Activated CD8-positive, alpha-beta T cell treated with anti-CD3 and anti-CD28 coated beads, Interleukin-2, amount 10 ng/mL, durations not matched to agents 7 days and 5 days (primary cell): ENCODE measurements around the gene FYB1. TPM values are rescaled to one million over a fixed set of nuclear protein-coding genes. Genes with fewer than 3 reads are reported as not detected.

ENCODE experiments used
- ATAC-seq: fragments of 150-1000 bp; cut with Tn5 transposase; one replicate; pipeline ENCODE4 v1.10.0; 2021; ENCODE audit warnings: moderate library complexity
- CTCF ChIA-PET: fragments of 350-600 bp; sonication (Branson Sonifier 250); formaldehyde crosslinking; loops from one replicate; lab custom pipeline; 2021; ENCODE audit warnings: antibody characterized with exemption; lab: Charles Lee
- POLR2A ChIA-PET: fragments of 350-600 bp; sonication (Branson Sonifier 250); formaldehyde crosslinking; loops from one replicate; lab custom pipeline; 2021; ENCODE audit warnings: antibody characterized with exemption; lab: Charles Lee
- DNase-seq: peaks from one replicate; pipeline ENCODE4 v3.0.0-alpha.2; 2020
- H3K27ac Mint-ChIP-seq: one replicate; pipeline ENCODE4 v1.8.0; 2021; ENCODE audit warnings: mild to moderate bottlenecking, mixed read lengths
- H3K27me3 Mint-ChIP-seq: one replicate; pipeline ENCODE4 v1.8.0; 2021; ENCODE audit warnings: low read depth, mixed read lengths
- H3K36me3 Mint-ChIP-seq: one replicate; pipeline ENCODE4 v1.8.0; 2021; ENCODE audit warnings: low read depth, mixed read lengths
- H3K4me1 Mint-ChIP-seq: one replicate; pipeline ENCODE4 v1.8.0; 2021; ENCODE audit warnings: low read depth, mixed read lengths
- H3K4me3 Mint-ChIP-seq: one replicate; pipeline ENCODE4 v1.8.0; 2021; ENCODE audit warnings: mild to moderate bottlenecking, mixed read lengths
- H3K9me3 Mint-ChIP-seq: one replicate; pipeline ENCODE4 v1.8.0; 2022; ENCODE audit warnings: mixed read lengths; ENCODE audit not compliant: insufficient read depth
- total RNA-seq, 2 experiments: library from RNA; stranded (reverse); gene quantifications; one replicate each; pipeline ENCODE4 v1.2.3, GENCODE V29; 2021

The FYB1 gene, protein sequence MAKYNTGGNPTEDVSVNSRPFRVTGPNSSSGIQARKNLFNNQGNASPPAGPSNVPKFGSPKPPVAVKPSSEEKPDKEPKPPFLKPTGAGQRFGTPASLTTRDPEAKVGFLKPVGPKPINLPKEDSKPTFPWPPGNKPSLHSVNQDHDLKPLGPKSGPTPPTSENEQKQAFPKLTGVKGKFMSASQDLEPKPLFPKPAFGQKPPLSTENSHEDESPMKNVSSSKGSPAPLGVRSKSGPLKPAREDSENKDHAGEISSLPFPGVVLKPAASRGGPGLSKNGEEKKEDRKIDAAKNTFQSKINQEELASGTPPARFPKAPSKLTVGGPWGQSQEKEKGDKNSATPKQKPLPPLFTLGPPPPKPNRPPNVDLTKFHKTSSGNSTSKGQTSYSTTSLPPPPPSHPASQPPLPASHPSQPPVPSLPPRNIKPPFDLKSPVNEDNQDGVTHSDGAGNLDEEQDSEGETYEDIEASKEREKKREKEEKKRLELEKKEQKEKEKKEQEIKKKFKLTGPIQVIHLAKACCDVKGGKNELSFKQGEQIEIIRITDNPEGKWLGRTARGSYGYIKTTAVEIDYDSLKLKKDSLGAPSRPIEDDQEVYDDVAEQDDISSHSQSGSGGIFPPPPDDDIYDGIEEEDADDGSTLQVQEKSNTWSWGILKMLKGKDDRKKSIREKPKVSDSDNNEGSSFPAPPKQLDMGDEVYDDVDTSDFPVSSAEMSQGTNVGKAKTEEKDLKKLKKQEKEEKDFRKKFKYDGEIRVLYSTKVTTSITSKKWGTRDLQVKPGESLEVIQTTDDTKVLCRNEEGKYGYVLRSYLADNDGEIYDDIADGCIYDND
- total RNA-seq, result 100 to 1,000 TPM; 198 to 215 TPM

DNA sequence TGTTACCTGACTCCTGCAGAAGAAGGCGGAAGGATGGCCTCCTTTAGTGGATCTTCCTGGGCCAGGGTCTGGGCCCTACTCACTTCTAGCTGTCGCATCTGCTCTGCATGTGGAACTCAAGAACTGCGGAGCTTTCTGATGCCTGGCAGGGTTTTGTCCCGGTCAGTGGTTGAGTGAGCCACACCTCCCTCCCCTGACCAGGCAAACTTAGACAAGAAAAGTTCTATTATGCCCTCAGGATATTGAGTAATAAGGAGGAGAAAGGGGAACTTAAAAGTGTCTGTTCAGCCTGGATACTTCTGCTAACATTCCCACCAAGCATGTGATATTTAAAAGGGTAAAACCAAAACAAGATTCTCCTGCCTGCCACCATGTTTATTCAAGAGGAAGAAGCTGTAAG is at the start of gene FYB1:
FYB1 (minus strand) TSS at position 127 of the 400 bp plus-strand sequence. CDS start 16,603 bp downstream, outside the sequence.
- Mint-ChIP-seq H3K27ac (no peak within 1 kb of the TSS), H3K9me3 (no peaks in the 10 kb centered on the region), H3K27me3 (no peaks in the 10 kb centered on the region), H3K4me3 (no peak within 1 kb of the TSS), H3K36me3 (peaks cover 3% of the 10 kb centered on the region), H3K4me1 (peaks cover 40% of the 10 kb centered on the region)
- DNase-seq, result no peak
- CTCF ChIA-PET, result interaction anchor here (1.1 to 10.3 kb wide), 10 partner anchors 11 to 329 kb away, joined by 3 to 319 read pairs (median 57); no protein-coding TSS in a partner anchor
- no peak for ATAC-seq
- POLR2A ChIA-PET, result interaction anchor here (0.8 to 4.5 kb wide), 2 partner anchors 55 to 63 kb away, joined by 3 to 16 read pairs; no protein-coding TSS in a partner anchor

DNA sequence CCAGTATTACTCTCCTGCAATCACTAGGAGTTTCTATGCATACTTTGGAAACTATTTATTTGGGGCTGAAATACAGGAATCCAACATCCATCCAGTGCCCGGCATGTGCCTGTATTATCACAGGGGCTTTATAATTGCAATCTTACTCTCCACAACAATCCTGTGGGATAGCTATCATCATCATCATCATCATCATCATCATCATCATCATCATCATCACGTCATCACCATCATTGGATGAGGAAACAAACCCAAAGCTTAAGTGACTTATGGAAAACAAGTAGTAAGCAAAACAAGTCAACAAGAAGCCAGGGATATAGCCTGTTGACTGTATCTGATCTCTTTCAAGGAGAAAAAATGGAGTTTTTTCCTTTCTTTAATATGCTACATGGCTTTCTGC is 47.8 kb upstream of the FYB1 start:
- DNase-seq, result no peak
- POLR2A ChIA-PET, result no interaction called here
- Mint-ChIP-seq H3K27ac (no peak overlapping the region), H3K4me1 (peaks cover 52% of the 10 kb centered on the region), H3K9me3 (no peaks in the 10 kb centered on the region), H3K36me3 (no peaks in the 10 kb centered on the region), H3K27me3 (no peaks in the 10 kb centered on the region), H3K4me3 (no peak overlapping the region)
- CTCF ChIA-PET, result interaction anchor here (1.5 to 4.7 kb wide), 3 partner anchors 16 to 66 kb away, joined by 4 to 51 read pairs (median 4); partner anchors contain the start of gene FYB1
- no peak for ATAC-seq

DNA sequence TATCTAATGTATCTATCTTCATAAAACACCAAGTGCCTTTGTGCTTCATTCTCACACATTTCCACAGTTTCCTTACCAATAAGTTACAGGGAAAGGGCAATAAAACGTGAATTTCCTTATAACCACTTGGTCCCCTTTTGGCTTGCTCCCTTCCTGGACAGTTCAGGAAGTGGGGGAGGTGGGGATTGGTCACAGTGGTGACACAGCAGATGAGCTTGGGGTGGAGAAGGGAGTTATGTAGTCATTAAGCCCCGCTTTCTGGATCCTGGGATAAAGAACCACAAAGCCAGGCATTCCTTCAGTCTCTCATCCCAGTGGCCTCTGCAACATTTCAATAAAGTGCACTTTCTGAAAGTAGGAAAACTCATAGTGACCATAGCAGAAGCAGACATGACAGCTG is 47.1 kb upstream of the FYB1 start:
- peaks cover 46% of the 10 kb centered on the region for H3K4me1 Mint-ChIP-seq
- CTCF ChIA-PET, result interaction anchor here (0.6 to 4.7 kb wide), 6 partner anchors 8 to 131 kb away, joined by 3 to 51 read pairs (median 4); partner anchors contain the start of gene FYB1
- H3K27ac Mint-ChIP-seq, result peak overlapping the region; percentile 51
- no peak overlapping the region for H3K4me3 Mint-ChIP-seq
- ATAC-seq (no peak), DNase-seq (no peak)
- no peaks in the 10 kb centered on the region for H3K36me3 Mint-ChIP-seq
- no peaks in the 10 kb centered on the region for H3K9me3 Mint-ChIP-seq
- H3K27me3 Mint-ChIP-seq, result no peaks in the 10 kb centered on the region
- POLR2A ChIA-PET, result no interaction called here

DNA sequence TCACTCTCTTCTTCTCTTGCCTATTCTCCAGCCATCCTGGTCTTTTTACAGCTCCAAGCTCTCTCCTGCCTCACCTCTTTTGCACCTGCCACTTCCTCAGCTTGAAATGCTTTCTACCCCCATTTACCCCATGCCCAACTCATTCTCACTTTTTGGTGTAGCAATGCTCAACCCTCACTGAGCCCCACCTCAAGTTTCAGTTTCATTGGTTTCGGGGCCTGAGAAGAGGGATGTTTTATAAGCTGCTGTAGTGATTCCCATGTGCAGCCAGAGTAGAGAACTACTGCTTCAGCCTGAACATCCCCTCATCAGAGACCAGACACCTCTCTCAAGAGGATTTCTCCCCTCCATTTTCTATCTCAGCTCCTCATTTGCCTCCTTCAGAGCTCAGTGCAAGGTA is 45.2 kb upstream of the FYB1 start:
- Mint-ChIP-seq H3K4me1 (peaks cover 36% of the 10 kb centered on the region), H3K9me3 (no peaks in the 10 kb centered on the region), H3K27ac (peak overlapping the region; percentile 76), H3K4me3 (peak overlapping the region; percentile 22), H3K27me3 (no peaks in the 10 kb centered on the region), H3K36me3 (no peaks in the 10 kb centered on the region)
- ATAC-seq (peak; percentile 90), DNase-seq (peak; percentile 61)
- ChIA-PET POLR2A (interaction anchor here (1.3 to 1.5 kb wide), 3 partner anchors 16 to 70 kb away, joined by 3 to 8 read pairs (median 4); no protein-coding TSS in a partner anchor), CTCF (interaction anchor here (0.7 to 4.7 kb wide), 8 partner anchors 10 to 87 kb away, joined by 3 to 51 read pairs (median 5); partner anchors contain the start of gene FYB1)

DNA sequence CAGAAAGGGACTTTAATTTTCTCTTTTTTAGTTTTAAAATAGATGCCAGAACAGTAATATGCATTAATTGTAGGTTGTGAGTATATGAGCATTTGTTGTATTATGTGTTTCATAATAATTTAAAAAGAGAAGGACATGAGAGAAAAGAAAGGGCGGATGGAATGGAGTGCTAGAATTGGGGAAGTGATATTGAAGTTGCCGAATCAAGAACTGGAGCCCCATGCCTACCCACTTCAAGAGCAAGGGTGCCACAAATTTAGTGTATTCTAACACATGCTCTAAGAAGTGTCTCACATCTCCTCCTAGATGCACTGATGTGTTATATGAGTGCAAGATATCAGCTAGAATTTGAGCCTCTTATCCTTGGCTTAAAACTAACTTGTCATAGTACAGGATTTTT is 43.6 kb upstream of the FYB1 start:
- DNase-seq (no peak), ATAC-seq (no peak)
- H3K27ac Mint-ChIP-seq, result no peak overlapping the region
- peaks cover 36% of the 10 kb centered on the region for H3K4me1 Mint-ChIP-seq
- no peak overlapping the region for H3K4me3 Mint-ChIP-seq
- H3K36me3 Mint-ChIP-seq, result no peaks in the 10 kb centered on the region
- no peaks in the 10 kb centered on the region for H3K9me3 Mint-ChIP-seq
- ChIA-PET POLR2A (interaction anchor here (0.6 to 0.7 kb wide), 2 partner anchors 10 to 358 kb away, joined by 3 to 6 read pairs; no protein-coding TSS in a partner anchor), CTCF (interaction anchor here (2.4 to 4.7 kb wide), 3 partner anchors 20 to 45 kb away, joined by 11 to 51 read pairs (median 23); partner anchors contain the start of gene FYB1)
- no peaks in the 10 kb centered on the region for H3K27me3 Mint-ChIP-seq

DNA sequence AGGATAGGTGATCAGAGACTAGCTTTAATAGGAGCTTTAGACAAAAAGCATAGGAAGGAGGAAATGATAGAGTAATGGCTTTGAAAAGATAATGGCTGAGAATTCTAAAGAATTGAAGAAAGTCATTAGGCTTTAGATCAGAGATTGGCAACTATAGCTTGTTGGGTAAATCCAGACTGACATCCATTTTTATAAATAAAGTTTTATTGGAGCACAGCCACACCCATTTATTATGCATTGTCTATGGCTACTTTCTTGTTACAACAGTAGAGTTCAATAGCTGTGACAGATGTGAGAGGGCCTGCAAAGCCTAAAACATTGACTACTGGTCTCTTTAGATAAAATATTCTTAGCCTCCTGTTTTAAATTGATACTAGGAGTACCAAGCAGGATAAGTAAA is 40.7 kb upstream of the FYB1 start:
- Mint-ChIP-seq H3K4me3 (no peak overlapping the region), H3K27me3 (no peaks in the 10 kb centered on the region), H3K36me3 (no peaks in the 10 kb centered on the region), H3K9me3 (no peaks in the 10 kb centered on the region), H3K4me1 (peaks cover 27% of the 10 kb centered on the region), H3K27ac (no peak overlapping the region)
- ChIA-PET POLR2A (no interaction called here), CTCF (interaction anchor here (0.8 to 1.8 kb wide), 3 partner anchors 23 to 146 kb away, joined by 3 to 12 read pairs (median 3); no protein-coding TSS in a partner anchor)
- DNase-seq (no peak), ATAC-seq (no peak)

DNA sequence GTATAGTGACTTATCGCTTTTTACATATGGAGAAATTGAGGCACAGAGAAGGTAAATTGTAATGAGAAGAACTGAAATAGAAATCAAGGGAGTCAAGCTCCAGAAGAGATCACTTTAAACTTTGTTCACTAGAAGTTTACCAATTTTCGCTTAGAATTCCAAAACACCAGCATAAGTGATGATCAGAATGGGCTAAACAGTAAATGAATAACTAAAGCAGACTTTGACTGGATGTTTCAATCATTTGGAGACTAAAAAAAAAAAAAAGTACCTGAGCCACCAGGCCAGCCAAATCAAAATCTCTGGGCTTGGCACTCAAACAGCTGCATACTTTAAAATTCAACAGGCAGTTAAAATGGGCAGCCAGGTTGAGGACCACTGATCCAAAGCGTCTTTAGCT is 38.2 kb upstream of the FYB1 start:
- Mint-ChIP-seq H3K9me3 (no peaks in the 10 kb centered on the region), H3K4me1 (peaks cover 10% of the 10 kb centered on the region), H3K4me3 (no peak overlapping the region), H3K36me3 (no peaks in the 10 kb centered on the region), H3K27ac (no peak overlapping the region), H3K27me3 (no peaks in the 10 kb centered on the region)
- ChIA-PET CTCF (interaction anchor here (1.3 to 2.0 kb wide), 2 partner anchors 40 kb away, joined by 4 to 11 read pairs; no protein-coding TSS in a partner anchor), POLR2A (no interaction called here)
- DNase-seq, result no peak
- ATAC-seq, result no peak

DNA sequence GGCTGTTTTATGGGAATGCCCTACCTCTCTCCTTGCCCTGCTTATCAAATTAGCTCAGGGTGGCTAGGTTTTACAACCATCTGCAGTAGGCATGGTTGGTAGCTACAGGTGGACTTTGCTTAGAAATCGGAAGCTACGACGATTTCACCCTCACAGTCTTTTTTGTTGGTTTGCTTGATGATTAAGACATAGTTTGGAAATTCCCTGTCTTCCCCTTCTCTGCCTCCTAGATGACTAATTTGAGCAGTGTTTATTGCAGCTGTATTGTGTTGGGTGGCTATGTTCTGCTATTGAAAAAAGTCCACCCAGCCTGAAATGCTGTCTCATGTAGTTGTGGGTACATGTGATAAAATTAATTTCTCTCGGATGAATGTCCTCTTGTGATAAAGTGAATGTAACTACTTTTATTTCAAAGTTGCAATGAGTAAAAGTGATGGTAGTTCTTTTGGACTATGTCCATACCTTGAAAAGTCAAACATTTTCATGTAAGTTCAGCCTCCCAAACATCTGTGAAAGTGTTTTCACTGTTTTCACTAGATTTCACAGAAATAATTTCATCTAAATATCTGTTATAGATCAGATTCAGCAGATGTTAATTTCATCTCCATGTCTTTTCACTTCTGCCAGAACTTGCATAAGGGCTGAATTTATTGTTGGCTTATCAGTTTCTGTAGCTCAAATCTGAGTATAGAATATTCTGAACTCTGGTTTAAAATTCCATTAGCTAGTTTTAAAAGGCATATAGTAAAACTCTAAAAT is 37.3 kb upstream of the FYB1 start:
- Mint-ChIP-seq H3K9me3 (no peaks in the 10 kb centered on the region), H3K27ac (no peak overlapping the region), H3K27me3 (no peaks in the 10 kb centered on the region), H3K4me1 (peaks cover 10% of the 10 kb centered on the region), H3K4me3 (peak overlapping the region; percentile 42), H3K36me3 (no peaks in the 10 kb centered on the region)
- peak; percentile 55 for ATAC-seq
- DNase-seq, result no peak
- CTCF ChIA-PET, result interaction anchor here (0.7 to 2.0 kb wide), 6 partner anchors 16 to 219 kb away, joined by 3 to 11 read pairs (median 4); no protein-coding TSS in a partner anchor
- POLR2A ChIA-PET, result no interaction called here

DNA sequence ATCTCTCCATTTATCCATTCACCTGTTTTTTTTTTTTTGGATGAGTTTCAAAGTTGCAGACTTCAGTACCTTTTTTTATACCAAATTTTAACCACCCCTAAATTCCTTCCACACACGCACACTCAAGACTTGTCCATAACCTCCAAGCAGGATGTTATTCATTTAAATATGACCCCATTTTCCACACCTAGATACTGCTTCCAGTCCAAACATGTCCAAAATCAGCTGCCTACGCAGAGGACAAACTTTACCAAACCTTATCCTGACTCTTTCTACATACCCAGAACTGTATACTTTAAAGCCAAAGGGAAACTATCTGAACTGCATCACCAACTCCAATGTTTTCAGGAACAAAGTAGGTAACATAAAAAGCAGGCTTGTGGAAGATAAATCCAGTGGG is 36.0 kb upstream of the FYB1 start:
- H3K4me1 Mint-ChIP-seq, result peaks cover 10% of the 10 kb centered on the region
- DNase-seq (no peak), ATAC-seq (no peak)
- POLR2A ChIA-PET, result no interaction called here
- peaks cover 1% of the 10 kb centered on the region for H3K36me3 Mint-ChIP-seq
- H3K9me3 Mint-ChIP-seq, result peaks cover 4% of the 10 kb centered on the region
- CTCF ChIA-PET, result interaction anchor here (1.7 to 2.0 kb wide), 3 partner anchors 18 to 38 kb away, joined by 4 to 12 read pairs (median 11); no protein-coding TSS in a partner anchor
- no peak overlapping the region for H3K4me3 Mint-ChIP-seq
- no peaks in the 10 kb centered on the region for H3K27me3 Mint-ChIP-seq
- no peak overlapping the region for H3K27ac Mint-ChIP-seq

DNA sequence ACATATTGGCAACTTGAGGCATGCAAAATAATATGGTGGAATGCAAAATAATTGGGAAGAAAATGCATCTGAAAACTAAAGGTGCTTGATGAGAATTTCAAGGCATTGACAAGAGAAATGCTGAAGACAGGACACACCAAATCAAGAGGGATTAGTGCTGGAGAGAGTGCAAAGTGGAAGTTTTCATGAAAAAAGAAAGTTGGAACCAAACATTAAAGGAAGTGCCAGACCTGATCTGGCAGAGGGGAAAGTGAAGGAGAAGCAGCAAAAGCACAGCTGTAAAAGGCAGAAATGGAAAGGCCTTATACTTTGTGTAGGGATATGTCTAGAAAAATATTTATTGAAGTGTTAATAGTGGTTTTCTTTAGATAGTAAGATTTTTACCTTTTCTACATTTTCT is 35.3 kb upstream of the FYB1 start:
- Mint-ChIP-seq H3K27me3 (no peaks in the 10 kb centered on the region), H3K27ac (no peak overlapping the region), H3K9me3 (peaks cover 9% of the 10 kb centered on the region), H3K36me3 (peaks cover 7% of the 10 kb centered on the region), H3K4me1 (peaks cover 10% of the 10 kb centered on the region), H3K4me3 (no peak overlapping the region)
- no peak for ATAC-seq
- no peak for DNase-seq
- POLR2A ChIA-PET, result no interaction called here
- CTCF ChIA-PET, result interaction anchor here (1.8 kb wide), 1 partner anchor 37 kb away, joined by 12 read pairs; no protein-coding TSS in a partner anchor
